Measurements from ENCODE around the gene SLC66A1. TPM values are rescaled to one million over a fixed set of nuclear protein-coding genes. Genes with fewer than 3 reads are reported as not detected.

SLC66A1 gene
- total RNA-seq, 1 donor = 2.5 TPM

DNA sequence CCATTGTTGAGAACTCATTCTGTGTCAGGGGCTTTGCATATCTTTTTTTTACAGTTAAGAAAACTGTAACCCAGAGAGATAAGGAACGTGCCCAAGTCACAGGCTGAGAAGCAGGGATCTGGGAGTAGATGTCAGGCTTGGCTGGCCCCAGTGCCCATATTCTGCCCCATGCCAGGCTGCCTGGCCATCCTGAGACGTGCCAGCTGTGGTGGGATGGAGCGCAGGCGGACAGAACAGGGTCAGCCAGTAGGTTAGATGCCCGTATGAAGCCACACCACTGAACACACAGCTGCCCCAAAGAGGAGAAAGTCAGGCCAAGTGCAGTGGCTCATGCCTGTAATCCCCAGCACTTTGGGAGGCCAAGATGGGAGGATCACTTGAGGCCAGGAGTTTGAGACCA is 55.9 kb downstream of the SLC66A1 start:
- H3K4me3 ChIP-seq (ENCODE audit: low read length) = no peak overlapping the region
- peaks cover 15% of the 10 kb centered on the region for H3K4me1 ChIP-seq (ENCODE audit: insufficient read depth, low read length)
- H3K9me3 ChIP-seq (ENCODE audit: low read depth, low read length) = no peaks in the 10 kb centered on the region
- H3K27me3 ChIP-seq (ENCODE audit: insufficient read depth, low read length) = no peaks in the 10 kb centered on the region

DNA sequence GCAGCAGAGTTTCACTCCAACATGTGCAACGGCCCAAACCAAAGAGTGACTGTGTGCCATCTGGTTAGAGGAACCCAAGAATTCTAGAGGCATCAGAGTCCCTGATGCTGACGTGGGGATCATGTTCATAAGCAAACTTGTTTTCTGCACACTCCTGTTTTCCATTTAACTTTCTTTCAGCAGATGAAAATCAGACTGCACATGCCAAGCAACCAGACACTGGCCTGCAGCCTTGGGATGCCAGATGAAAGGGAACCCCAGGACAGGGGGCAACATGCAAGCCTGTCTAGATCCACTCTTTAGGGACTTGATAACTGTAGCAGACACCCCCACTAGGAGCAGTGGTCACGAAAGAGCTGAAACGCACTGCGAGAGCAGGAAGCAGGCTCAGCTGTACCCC is 56.8 kb downstream of the SLC66A1 start:
- Histone ChIP-seq H3K4me3 (ENCODE audit: low read length) (no peak overlapping the region), H3K27me3 (ENCODE audit: insufficient read depth, low read length) (no peaks in the 10 kb centered on the region), H3K9me3 (ENCODE audit: low read depth, low read length) (no peaks in the 10 kb centered on the region), H3K4me1 (ENCODE audit: insufficient read depth, low read length) (peaks cover 15% of the 10 kb centered on the region)

DNA sequence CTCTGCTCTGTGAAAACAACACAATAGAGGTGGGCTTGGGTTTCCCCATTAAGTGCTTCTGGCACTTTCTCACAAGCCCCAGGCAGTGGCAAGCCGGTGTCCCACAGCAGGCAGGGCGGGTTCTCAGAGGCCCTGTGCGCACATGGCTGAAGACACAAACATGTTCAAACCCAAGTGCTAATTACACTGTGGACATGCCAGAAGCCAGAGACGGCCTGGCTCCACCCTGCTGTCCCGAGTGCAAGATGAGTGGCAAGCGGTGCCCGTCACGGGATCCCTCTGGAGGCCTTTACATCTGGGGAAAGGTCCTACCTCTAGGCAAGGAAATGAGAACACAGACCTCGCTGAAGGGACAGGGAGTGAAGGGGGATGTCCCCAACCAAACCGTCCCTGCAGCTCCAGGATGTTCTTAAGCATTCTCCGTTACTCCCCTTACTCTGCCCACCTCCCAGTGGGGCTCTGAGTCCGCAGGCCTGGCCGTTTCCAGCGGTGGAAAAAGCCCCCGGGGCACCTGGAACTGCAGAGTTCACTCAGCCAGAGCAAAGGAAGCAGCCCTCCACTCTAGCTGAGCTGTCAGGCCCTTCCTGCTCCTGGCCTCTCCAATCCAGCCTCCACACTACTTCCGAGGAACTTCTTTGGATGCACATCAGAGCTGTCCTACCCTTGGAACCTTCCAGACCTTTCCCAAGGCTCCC is 57.4 kb downstream of the SLC66A1 start:
- Histone ChIP-seq H3K4me1 (ENCODE audit: insufficient read depth, low read length) (peaks cover 15% of the 10 kb centered on the region), H3K27me3 (ENCODE audit: insufficient read depth, low read length) (no peaks in the 10 kb centered on the region), H3K9me3 (ENCODE audit: low read depth, low read length) (no peaks in the 10 kb centered on the region), H3K4me3 (ENCODE audit: low read length) (no peak overlapping the region)

DNA sequence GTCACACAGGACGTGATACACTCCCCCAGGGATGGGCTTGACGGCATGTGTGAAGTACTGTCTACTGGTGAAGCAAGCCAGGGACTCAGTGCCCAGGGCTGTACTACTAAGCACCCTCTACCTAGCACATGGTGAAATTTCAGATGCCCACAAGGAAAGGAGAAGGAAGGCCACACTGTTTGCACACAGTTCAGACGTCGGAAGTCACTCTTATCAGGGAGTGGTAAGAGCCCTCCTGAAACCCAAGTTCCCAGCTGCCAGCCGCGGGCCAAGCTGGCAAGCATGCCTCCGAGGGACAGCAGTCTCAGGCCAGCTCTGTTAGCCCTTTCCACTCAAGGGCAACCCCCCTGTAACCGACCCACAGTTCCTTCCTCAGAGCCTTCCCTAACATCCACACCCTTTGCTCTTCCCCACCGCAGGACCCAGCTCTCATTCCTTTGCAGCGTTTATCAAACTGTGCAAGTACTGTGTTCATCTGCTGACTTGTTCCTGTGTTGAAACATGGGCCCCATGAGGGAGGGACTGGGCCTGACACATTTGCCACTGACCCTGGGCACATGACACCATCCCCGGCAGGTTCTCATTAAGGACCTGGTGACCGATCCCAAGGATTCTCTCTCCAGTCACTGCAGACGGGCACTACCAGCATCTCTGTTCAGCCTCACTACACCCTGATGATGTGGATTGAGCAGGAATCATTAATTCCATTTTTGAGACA is 58.5 kb downstream of the SLC66A1 start:
- Histone ChIP-seq H3K9me3 (ENCODE audit: low read depth, low read length) (no peaks in the 10 kb centered on the region), H3K27me3 (ENCODE audit: insufficient read depth, low read length) (no peaks in the 10 kb centered on the region), H3K4me1 (ENCODE audit: insufficient read depth, low read length) (peaks cover 15% of the 10 kb centered on the region), H3K4me3 (ENCODE audit: low read length) (no peak overlapping the region)

DNA sequence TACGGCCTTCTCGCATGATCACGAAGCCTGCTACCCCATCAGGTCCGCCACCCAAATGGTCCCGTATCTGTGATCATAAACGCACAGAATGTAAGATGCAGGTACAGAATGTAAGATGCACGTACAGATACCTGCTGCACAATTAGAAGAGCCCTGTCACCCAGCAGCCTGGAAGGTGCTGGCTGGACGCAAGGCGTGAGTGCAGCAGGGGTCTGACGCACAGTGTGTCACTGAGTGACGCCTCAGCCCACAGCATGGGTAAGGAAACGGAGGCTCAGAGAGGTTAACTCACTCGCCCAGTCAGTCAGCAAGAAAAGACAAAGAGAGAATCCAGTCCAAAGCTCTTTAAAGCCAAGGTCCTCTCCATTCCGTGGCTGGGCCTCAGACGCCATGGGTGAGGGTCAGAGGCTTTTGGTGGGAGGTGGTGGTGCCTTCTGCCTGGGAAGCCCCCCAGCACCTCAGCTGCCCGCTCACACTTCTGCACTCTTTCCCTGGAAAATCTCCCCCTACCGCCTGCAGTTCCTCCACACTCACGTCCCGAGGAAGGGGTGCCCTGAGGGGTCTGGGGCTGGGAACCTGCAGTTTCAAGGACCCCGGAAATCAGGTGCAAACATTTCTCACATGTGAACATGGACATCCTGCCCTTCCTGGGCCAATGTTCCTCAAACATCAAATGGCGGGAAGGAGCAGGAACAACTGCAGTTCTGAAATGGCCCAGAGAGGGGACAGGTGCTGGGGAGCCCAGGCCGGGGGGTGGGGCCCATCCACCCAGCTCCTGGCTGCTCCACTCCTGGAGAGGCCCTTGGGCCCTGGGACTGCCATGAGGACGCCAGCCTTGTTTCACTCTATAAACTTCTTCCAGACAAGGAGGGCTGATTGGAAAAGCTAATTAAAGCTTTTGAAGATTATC is 59.4 kb downstream of the SLC66A1 start:
- no peak overlapping the region for H3K4me3 ChIP-seq (ENCODE audit: low read length)
- no peaks in the 10 kb centered on the region for H3K27me3 ChIP-seq (ENCODE audit: insufficient read depth, low read length)
- no peaks in the 10 kb centered on the region for H3K9me3 ChIP-seq (ENCODE audit: low read depth, low read length)
- peaks cover 15% of the 10 kb centered on the region for H3K4me1 ChIP-seq (ENCODE audit: insufficient read depth, low read length)

DNA sequence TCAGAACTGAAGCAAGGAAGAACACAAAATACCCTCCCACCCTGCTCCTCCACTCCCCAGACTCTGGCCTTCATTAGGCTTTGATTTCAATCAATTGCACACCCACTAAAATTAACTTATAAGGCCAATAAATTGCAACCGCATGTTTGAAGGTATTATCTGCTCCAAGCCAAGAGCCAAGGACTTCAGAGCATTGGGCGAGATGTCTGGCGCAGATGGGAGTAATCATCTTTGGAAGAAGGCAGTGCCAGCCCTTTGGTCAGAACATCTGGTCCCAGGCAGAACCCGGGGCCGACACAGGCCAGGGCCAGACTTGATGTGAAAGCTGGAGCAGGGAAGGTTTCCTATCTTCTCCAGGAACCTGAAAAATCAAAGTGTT is 60.0 kb downstream of the SLC66A1 start:
- Histone ChIP-seq H3K27me3 (ENCODE audit: insufficient read depth, low read length) (no peaks in the 10 kb centered on the region), H3K4me1 (ENCODE audit: insufficient read depth, low read length) (peaks cover 15% of the 10 kb centered on the region), H3K4me3 (ENCODE audit: low read length) (no peak overlapping the region), H3K9me3 (ENCODE audit: low read depth, low read length) (no peaks in the 10 kb centered on the region)

DNA sequence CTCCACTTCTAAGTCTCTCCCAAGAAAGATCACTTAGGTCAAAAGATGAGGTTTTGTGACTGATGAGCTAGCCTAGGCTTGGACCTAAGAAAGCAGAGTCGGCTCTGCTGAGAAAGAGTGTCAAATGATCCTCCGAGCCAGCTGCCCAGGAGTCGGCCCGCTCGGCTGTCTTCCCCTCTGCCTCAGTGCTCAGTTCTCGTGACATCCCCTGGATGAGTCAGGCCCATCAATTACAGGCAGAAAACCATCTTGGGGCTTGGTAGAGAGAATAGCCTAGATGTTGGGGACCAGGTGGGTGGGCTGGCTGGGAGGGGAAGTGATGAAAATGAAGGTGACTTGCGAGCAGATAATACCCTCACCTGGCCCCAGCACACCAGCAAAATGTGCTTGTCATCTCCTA is 60.5 kb downstream of the SLC66A1 start:
- no peaks in the 10 kb centered on the region for H3K9me3 ChIP-seq (ENCODE audit: low read depth, low read length)
- H3K4me3 ChIP-seq (ENCODE audit: low read length) = no peak overlapping the region
- H3K4me1 ChIP-seq (ENCODE audit: insufficient read depth, low read length) = peaks cover 15% of the 10 kb centered on the region
- H3K27me3 ChIP-seq (ENCODE audit: insufficient read depth, low read length) = no peaks in the 10 kb centered on the region

DNA sequence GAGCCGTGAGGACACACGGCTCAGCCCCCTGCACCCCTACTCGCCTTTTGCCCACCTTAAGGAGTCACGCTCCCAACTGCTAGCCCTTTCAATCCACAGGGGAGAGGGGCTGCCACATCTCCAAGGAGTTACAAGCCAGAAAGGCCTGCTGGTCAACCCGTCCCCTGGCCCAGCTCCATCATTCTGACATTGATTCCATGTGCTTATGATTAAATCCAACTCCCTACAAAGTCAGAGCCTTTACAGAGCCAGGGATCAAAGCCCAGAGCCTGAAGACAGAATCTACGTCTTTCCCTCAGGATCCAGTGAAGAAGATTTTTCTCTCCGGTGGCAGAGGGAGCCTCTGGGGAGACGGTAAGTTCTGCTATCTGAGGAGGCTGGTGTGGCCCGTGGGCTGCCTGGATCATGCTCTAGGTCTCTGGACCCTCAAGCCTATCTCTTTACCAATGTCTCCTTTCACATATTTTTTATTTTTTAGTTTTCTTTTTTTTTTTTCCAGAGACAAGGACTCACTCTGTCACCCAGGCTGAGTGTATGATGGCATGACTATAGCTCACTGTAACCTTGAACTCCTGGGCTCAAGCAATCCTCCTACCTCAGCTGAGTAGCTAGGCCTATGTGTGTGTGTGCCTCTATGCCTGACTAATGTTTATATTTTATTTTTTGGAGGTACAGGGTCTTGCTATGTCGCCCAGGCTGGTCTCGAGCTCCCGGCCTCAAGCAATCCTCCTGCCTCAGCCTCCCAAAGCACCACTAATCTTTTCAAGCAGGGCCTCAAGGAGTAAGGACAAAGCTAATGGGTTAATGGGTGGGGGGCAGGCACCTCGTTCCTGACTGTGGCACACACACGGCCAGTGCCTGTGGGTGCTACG is 61.3 kb downstream of the SLC66A1 start:
- Histone ChIP-seq H3K27me3 (ENCODE audit: insufficient read depth, low read length) (no peaks in the 10 kb centered on the region), H3K4me3 (ENCODE audit: low read length) (no peak overlapping the region), H3K4me1 (ENCODE audit: insufficient read depth, low read length) (peaks cover 15% of the 10 kb centered on the region), H3K9me3 (ENCODE audit: low read depth, low read length) (no peaks in the 10 kb centered on the region)

DNA sequence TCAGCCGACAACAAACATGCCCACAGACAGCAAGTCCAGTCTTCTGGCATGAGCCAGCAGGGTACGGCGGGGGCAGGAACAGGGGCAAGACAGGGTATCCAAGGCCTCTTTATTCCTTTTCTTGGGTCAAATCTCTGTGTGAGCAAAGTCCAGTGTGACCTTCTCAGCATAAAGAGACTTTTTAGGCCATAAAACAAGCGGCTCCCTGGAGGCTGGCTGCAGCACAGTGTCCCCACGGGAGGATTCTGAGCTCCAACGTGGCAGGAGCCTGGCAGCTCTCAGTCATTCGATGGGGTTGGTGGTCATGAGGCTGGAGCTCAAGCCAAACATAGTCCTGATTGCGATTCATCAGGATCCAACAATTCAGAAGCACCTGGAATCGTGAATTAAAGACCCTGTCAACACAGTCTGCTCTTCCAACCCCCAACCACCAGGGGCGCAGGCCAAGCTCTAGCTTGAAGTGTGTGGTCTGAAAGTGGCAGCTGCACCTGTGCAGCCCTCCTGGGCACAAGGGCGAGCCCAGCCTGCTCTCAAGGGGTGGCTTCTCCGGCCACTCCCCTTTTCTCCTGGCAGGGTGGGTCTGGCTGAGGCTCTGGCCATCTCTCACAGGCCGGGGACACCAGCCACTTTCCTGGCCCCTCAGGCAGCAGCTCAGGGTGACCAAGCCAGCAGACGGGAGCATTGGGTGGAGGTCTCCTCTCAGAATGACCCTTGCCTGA is 62.1 kb downstream of the SLC66A1 start:
- Histone ChIP-seq H3K4me3 (ENCODE audit: low read length) (no peak overlapping the region), H3K27me3 (ENCODE audit: insufficient read depth, low read length) (no peaks in the 10 kb centered on the region), H3K4me1 (ENCODE audit: insufficient read depth, low read length) (peaks cover 15% of the 10 kb centered on the region), H3K9me3 (ENCODE audit: low read depth, low read length) (no peaks in the 10 kb centered on the region)

DNA sequence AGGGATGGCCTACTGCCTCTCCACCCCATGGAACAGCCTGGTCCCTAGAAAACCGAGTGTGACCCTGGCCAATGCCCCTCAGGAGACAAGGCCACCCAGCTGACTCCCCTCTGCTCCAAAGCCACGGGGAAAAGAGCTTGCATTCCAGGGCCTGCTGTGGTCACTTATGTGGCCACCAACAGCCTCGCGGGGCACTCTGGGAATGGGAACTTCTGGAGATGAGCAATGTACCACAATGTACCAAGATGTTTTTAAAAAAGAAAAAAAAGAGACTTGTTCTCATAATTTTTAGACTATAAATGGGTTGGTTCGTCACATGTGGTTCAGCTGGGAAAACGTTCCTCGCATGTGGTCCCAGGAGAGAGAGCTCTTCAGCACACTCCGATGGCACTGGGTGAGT is 62.8 kb downstream of the SLC66A1 start:
- Histone ChIP-seq H3K4me3 (ENCODE audit: low read length) (no peak overlapping the region), H3K9me3 (ENCODE audit: low read depth, low read length) (no peaks in the 10 kb centered on the region), H3K4me1 (ENCODE audit: insufficient read depth, low read length) (peaks cover 13% of the 10 kb centered on the region), H3K27me3 (ENCODE audit: insufficient read depth, low read length) (no peaks in the 10 kb centered on the region)

DNA sequence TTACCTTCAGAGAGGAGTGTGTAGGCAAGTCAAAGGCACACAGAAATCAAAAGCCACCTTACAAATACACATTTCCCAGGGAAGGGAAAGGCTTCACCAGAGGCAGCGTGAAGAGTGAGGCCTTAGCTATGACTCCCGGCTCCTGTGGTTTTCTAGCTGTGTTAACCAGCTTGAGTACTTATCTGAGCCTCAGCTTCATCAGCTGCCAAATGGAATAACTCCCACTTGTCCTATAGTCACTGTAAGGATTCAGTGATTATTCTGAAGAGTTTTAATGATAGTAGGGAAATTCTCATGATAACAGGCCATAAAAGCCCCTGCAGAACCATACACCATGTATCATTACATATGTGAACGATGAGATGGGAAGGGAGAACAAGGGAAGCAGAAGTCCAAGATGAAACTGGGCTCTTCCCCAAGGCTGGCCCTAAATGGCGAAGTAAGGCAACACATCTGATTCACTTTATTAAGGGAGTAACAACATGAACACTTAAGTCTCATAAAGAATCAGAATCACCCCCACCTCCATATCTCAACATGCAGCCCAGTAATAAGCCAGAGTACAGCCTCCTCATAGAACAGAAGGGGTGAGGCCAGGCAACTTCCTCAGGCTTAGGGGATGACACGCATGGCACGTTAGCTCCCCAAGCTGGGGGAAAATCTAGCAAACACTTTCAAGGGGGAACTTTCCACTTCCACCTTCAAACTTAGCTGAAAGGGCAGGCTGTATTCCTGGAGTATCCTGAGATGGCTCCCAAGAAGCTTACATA is 63.7 kb downstream of the SLC66A1 start:
- Histone ChIP-seq H3K9me3 (ENCODE audit: low read depth, low read length) (no peaks in the 10 kb centered on the region), H3K4me3 (ENCODE audit: low read length) (no peak overlapping the region), H3K27me3 (ENCODE audit: insufficient read depth, low read length) (no peaks in the 10 kb centered on the region), H3K4me1 (ENCODE audit: insufficient read depth, low read length) (peaks cover 5% of the 10 kb centered on the region)

DNA sequence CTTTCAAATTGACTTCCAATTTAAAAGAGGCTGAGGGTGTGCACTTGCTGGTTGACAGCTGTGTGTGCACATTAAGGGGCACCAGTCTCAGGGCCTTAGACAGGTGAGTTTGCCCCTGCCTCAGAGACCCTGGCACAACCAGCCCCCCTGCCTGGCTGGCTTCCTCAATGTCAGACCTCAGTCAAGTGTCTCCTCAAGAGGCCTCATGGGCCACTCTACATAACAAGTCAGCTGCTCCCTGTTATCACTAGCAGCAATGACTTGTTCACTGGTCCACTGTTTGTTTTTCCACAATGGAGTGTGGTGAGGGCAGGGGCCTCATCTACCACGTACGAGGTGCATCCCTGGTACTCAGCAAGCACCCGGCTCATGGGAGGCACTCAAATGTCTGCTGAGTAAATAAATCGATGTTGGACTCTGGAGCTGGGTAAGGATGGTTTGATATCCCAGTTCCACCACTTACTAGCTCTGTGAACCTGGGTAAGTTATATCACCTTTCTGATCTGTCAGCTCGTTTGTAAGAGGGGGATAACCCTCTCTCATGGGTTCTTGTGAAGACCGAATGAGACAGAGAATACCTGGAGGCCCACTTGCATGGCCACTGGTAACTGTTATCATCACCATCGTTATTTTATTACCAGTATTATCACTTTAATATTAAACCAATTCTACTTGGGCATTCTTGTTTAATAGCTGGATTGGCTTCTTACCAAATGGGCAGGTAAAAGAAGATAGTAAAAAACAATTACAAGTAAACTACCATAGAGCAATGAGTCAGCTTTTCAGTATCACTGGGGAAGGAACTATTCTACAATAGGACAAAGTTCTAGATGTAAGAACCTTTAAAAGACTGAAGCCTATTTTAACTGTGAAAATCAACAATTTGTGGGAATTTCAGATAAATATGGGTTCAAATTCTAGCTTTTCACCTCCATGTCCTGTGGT is 64.6 kb downstream of the SLC66A1 start:
- no peaks in the 10 kb centered on the region for H3K4me1 ChIP-seq (ENCODE audit: insufficient read depth, low read length)
- no peak overlapping the region for H3K4me3 ChIP-seq (ENCODE audit: low read length)
- no peaks in the 10 kb centered on the region for H3K27me3 ChIP-seq (ENCODE audit: insufficient read depth, low read length)
- no peaks in the 10 kb centered on the region for H3K9me3 ChIP-seq (ENCODE audit: low read depth, low read length)
